ENCODE results near the gene BOC. TPM values are rescaled to one million over a fixed set of nuclear protein-coding genes. Genes with fewer than 3 reads are reported as not detected.

BOC gene
- total RNA-seq, 2 experiments from 2014 or later: 0.03 TPM; not detected in 1

DNA sequence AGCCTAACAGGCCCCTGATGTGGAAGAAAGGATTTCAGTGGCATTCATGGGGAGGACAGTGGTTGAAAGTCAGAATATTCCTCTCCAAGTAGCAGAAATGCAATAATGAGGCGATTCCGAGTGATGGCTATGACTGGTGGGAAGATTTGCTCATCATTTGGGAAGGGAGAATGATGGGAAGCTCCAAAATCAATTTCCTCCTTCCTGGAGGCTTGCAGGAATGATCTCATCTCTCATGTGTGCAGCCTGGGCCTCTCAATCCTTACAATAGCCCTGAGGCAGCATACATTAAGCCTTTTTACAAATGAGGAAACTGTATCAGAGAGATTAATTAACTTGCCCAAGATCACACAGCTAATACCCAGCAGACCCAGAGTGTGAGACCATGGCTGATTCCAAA, 58.7 kb downstream of the BOC start:
- no TSS peak for BruUV-seq (replicated peaks)
- no peak for DNase-seq (ENCODE audit: low spot score)
- POLR2A ChIA-PET: interaction anchor here (0.5 kb wide), 1 partner anchor 658 kb away, joined by 3 read pairs; no protein-coding TSS in a partner anchor

DNA sequence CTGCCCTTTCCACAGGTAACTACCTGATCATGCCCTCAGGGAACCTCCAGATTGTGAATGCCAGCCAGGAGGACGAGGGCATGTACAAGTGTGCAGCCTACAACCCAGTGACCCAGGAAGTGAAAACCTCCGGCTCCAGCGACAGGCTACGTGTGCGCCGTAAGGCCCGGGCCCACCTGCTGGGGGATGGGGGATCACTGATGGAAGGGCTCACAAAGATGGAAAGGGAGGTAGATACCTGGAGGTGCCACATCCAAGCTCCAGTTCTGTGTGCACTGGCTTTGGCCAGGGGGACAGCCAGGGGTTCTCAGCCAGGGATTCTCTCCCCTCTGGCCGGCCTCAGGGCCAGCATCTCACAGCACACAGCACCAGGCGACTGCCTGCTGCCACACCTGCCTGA, 59.4 kb downstream of the BOC start:
- Histone ChIP-seq H3K9me2 (ENCODE audit: insufficient read depth, low read length) (no peaks in the 10 kb centered on the region), H3K4me1 (ENCODE audit: insufficient read depth, low read length, poor library complexity, severe bottlenecking) (peaks cover 3% of the 10 kb centered on the region), H3K4me2 (ENCODE audit: low read length) (no peak overlapping the region), H3K36me3 (ENCODE audit: insufficient read depth, low read length) (no peaks in the 10 kb centered on the region), H2AFZ (ENCODE audit: low read length) (no peak overlapping the region), H3K27ac (ENCODE audit: low read depth, low read length, poor library complexity, severe bottlenecking) (no peak overlapping the region), H3K4me3 (ENCODE audit: low read depth, low read length, poor library complexity, severe bottlenecking) (no peak overlapping the region), H3K9me3 (ENCODE audit: low read length) (no peaks in the 10 kb centered on the region), H4K20me1 (ENCODE audit: insufficient read depth, low read length) (no peaks in the 10 kb centered on the region), H3K79me2 (ENCODE audit: insufficient read depth, low read depth, low read length) (no peaks in the 10 kb centered on the region)
- ChIA-PET CTCF (ENCODE audit: unreplicated experiment) (no interaction called here), POLR2A (no interaction called here)
- no peak for DNase-seq (ENCODE audit: low spot score)
- intact Hi-C loops (cut with micrococcal nuclease; ENCODE audit: unreplicated experiment): no loop called here
- no peak for TF ChIP-seq EZH2phosphoT487 (IDR thresholded peaks at IDR 0.05; ENCODE audit: borderline replicate concordance, low read depth, low read length)
- TF ChIP-seq, protein P1, sequence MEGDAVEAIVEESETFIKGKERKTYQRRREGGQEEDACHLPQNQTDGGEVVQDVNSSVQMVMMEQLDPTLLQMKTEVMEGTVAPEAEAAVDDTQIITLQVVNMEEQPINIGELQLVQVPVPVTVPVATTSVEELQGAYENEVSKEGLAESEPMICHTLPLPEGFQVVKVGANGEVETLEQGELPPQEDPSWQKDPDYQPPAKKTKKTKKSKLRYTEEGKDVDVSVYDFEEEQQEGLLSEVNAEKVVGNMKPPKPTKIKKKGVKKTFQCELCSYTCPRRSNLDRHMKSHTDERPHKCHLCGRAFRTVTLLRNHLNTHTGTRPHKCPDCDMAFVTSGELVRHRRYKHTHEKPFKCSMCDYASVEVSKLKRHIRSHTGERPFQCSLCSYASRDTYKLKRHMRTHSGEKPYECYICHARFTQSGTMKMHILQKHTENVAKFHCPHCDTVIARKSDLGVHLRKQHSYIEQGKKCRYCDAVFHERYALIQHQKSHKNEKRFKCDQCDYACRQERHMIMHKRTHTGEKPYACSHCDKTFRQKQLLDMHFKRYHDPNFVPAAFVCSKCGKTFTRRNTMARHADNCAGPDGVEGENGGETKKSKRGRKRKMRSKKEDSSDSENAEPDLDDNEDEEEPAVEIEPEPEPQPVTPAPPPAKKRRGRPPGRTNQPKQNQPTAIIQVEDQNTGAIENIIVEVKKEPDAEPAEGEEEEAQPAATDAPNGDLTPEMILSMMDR (conservative IDR thresholded peaks at IDR 0.05; ENCODE audit: low read length): no peak
- no TSS peak for BruUV-seq (replicated peaks)

More for the DNA sequence above, 58.7 kb downstream of the BOC start:
- no peaks in the 10 kb centered on the region for H3K79me2 ChIP-seq (ENCODE audit: insufficient read depth, low read depth, low read length)
- CTCF ChIA-PET (ENCODE audit: unreplicated experiment): no interaction called here
- H4K20me1 ChIP-seq (ENCODE audit: insufficient read depth, low read length): no peaks in the 10 kb centered on the region
- no peak overlapping the region for H3K4me3 ChIP-seq (ENCODE audit: low read depth, low read length, poor library complexity, severe bottlenecking)
- H3K9me3 ChIP-seq (ENCODE audit: low read length): no peaks in the 10 kb centered on the region
- no peak overlapping the region for H3K4me2 ChIP-seq (ENCODE audit: low read length)
- H3K36me3 ChIP-seq (ENCODE audit: insufficient read depth, low read length): no peaks in the 10 kb centered on the region
- no peaks in the 10 kb centered on the region for H3K9me2 ChIP-seq (ENCODE audit: insufficient read depth, low read length)
- H3K27ac ChIP-seq (ENCODE audit: low read depth, low read length, poor library complexity, severe bottlenecking): no peak overlapping the region
- no peaks in the 10 kb centered on the region for H3K4me1 ChIP-seq (ENCODE audit: insufficient read depth, low read length, poor library complexity, severe bottlenecking)
- intact Hi-C loops (cut with micrococcal nuclease; ENCODE audit: unreplicated experiment): no loop called here
- TF ChIP-seq, protein P1 (conservative IDR thresholded peaks at IDR 0.05; ENCODE audit: low read length): no peak
- no peak for TF ChIP-seq EZH2phosphoT487 (IDR thresholded peaks at IDR 0.05; ENCODE audit: borderline replicate concordance, low read depth, low read length)
- H2AFZ ChIP-seq (ENCODE audit: low read length): no peak overlapping the region

DNA sequence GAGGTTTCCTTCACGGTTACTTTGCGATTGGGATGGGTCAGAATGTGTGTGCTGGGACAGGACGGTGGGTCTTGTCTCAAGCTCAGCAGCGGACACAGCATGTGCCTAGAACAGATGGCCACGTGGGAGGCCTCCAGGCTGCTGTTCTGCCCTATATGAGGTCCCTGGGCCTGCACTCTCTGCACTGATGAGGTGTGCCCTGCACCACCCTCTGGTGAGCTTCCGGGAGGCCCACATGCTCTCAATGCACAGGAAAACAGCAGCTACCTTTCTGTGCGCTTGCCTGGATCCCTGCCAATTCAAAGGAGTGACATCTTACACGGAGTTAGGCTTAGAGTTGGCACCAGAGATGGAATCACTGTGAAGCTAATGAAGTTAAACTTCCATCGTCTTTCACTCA, 59.8 kb downstream of the BOC start:
- no peaks in the 10 kb centered on the region for H3K9me3 ChIP-seq (ENCODE audit: low read length)
- DNase-seq (ENCODE audit: low spot score): no peak
- H3K36me3 ChIP-seq (ENCODE audit: insufficient read depth, low read length): no peaks in the 10 kb centered on the region
- no peak overlapping the region for H3K4me2 ChIP-seq (ENCODE audit: low read length)
- BruUV-seq (replicated peaks): no TSS peak
- POLR2A ChIA-PET: no interaction called here
- H3K4me3 ChIP-seq (ENCODE audit: low read depth, low read length, poor library complexity, severe bottlenecking): no peak overlapping the region
- intact Hi-C loops (cut with micrococcal nuclease; ENCODE audit: unreplicated experiment): no loop called here
- TF ChIP-seq EZH2phosphoT487 (IDR thresholded peaks at IDR 0.05; ENCODE audit: borderline replicate concordance, low read depth, low read length): no peak
- TF ChIP-seq, protein P1 (conservative IDR thresholded peaks at IDR 0.05; ENCODE audit: low read length): no peak
- H4K20me1 ChIP-seq (ENCODE audit: insufficient read depth, low read length): no peaks in the 10 kb centered on the region
- no peaks in the 10 kb centered on the region for H3K79me2 ChIP-seq (ENCODE audit: insufficient read depth, low read depth, low read length)
- H3K4me1 ChIP-seq (ENCODE audit: insufficient read depth, low read length, poor library complexity, severe bottlenecking): peaks cover 6% of the 10 kb centered on the region
- no peaks in the 10 kb centered on the region for H3K9me2 ChIP-seq (ENCODE audit: insufficient read depth, low read length)
- CTCF ChIA-PET (ENCODE audit: unreplicated experiment): no interaction called here
- H3K27ac ChIP-seq (ENCODE audit: low read depth, low read length, poor library complexity, severe bottlenecking): no peak overlapping the region
- no peak overlapping the region for H2AFZ ChIP-seq (ENCODE audit: low read length)

Measured in OCI-LY7 (cell line).